HTERT RPE-1 (cell line): ENCODE measurements around the gene CSTPP1.
"Not testable (repeated sequence)": the region's sequence is repeated elsewhere in the genome, so short reads cannot be mapped to it uniquely, and the experiment has no call there.

Source experiments
- in situ Hi-C: fragments of 300-500 bp; cut with MboI; formaldehyde crosslinking; loops from 4 replicates; pipeline ENCODE4 v1.14.3; 2020; ENCODE audit warnings: low sequenced_read_pairs

Gene CSTPP1

DNA sequence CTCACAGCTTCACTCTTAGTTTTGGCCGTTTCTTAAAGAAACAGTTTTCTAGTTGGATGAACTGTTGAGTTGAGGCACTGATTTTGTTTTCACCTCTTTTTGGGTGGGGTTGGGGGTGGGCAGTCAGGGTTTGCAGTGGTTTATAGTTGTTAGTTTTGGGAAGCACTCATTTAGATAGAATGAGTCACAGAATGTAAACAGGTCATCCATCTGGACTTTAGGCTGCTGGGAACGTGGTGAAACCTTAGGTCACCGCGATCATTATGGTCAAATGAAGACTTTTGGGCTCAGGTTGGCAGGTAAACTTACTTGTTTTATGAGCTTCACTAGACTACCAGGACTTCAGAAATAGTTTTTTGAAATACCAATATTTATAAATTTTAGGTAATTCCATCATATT, 48.4 kb downstream of the CSTPP1 start:
- in situ Hi-C loops, result no loop called here

DNA sequence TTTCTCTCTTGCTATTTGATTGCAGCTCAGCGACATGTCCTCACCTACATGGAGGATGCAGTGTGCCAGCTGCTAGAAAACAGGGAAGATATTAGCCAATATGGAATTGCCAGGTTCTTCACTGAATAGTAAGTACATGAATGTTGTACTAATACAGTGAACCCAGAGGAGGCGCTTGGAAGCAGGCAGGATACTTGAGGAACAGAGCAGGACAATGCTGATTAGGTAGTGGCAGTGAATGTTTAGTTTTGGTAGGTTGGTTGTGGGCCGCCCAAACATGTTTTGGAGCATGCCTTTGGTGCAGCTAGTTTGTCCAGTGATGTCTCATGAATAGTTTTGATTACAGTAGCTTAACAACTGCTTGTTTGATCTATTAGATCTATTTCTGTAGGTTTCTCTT, 50.6 kb downstream of the CSTPP1 start:
- in situ Hi-C loops, result no loop called here

DNA sequence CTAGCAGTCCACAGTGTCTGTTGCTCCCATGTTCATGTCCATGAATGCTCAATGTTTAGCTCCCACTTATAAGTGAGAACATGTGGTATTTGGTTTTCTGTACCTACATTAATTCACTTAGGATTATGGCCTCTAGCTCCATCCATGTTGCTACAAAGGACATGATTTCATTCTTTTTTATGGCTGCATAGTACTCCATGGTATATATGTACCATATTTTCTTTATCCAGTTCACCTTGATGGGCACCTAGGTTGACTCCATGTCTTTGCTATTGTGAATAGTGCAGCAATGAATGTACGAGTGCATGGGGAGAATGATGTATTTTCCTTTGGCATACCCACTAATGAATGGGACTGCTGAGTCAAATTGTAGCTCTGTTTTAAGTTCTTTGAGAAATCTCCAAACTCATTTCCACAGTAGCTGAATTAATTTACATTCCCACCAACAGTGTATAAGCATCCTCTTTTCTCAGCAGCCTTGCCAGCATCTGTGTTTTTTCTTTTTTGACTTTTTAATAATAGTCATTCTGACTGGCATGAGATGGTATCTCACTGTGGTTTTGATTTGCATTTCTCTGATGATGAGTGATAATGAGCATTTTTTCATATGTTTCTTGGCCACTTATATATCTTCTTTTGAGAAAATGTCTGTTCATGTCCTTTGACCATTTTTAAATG, 53.4 kb downstream of the CSTPP1 start:
- in situ Hi-C loops, result not testable (repeated sequence)

DNA sequence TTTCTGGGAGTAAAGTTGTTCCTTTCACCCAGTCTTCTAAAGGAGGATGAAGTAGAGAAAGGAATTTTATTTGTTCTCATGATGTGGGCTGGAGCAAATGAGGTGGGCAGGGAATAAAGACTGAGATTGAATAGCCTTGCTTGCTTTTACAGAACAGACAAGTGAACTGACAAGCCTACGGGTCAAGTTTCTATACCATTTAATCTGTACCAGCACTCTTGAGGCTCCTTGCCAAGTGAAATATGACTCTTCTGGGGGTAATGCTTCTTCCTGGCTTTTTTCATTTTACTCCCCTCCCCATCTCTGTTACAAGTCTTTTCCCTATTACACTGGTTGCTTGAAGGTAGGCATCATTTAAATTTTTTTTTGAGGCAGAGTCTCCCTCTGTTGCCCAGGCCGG, 54.8 kb downstream of the CSTPP1 start:
- in situ Hi-C loops, result no loop called here

DNA sequence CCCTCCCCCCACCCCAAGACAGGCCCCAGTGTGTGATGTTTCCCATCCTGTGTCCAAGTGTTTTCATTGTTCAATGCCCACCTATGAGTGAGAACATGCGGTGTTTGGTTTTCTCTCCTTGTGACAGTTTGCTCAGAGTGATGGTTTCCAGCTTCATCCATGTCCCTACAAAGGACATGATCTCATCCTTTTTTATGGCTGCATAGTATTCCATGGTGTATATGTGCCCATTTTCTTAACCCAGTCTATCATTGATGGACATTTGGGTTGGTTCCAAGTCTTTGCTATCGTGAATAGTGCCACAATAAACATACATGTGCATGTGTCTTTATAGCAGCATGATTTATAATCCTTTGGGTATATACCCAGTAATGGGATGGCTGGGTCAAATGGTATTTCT, 55.8 kb downstream of the CSTPP1 start:
- in situ Hi-C loops, result not testable (repeated sequence)

DNA sequence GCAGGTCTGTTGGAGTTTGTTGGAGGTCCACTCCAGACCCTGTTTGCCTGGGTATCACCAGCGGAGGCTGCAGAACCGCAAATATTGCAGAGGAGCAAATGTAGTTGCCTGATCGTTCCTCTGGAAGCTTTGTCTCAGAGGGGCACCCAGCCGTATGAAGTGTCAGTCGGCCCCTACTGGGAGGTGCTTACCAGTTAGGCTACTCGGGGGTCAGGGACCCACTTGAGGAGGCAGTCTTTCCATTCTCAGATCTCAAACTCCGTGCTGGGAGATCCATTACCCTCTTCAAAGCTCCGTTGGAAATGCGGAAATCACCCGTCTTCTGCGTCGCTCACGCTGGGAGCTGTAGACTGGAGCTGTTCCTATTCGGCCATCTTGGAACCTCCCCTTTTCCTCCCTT, 61.2 kb downstream of the CSTPP1 start:
- in situ Hi-C loops, result not testable (repeated sequence)

DNA sequence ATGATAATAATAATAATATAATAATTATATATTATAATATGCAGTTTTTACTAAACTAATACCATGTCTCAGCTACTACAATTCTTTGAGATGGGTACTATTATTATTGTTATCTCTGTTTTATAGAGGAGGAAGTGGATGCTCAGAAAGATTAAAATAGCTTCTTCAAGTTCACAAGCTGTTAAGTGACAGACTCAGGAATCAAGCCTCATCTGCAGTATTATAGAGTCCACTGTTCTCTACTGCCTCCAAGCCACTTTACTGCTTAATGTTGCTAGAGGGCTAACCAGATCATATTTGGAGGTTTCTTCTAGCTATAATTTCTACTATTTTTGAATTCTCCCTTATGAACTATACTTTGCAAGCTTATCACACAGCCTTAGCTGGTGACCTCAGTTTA, 62.7 kb downstream of the CSTPP1 start:
- in situ Hi-C loops, result no loop called here

DNA sequence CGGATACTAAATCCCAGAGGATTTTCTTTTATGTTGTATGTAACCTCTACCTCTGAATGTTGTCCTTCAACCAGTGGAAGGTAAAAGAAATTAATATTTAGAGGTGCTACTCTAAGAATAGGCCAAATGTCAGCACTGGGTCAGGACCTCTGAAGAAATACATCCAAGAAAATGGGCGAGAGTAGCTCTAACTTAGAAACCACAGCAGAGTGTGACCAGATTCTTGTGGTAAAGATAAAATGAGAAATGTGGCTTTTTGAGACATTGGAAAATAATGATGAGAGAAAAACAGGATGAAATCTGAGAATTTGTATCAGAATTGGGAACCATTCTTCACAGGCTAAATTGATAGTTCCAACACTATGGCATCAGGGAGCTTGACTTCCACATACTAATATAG, 63.5 kb downstream of the CSTPP1 start:
- in situ Hi-C loops, result no loop called here

DNA sequence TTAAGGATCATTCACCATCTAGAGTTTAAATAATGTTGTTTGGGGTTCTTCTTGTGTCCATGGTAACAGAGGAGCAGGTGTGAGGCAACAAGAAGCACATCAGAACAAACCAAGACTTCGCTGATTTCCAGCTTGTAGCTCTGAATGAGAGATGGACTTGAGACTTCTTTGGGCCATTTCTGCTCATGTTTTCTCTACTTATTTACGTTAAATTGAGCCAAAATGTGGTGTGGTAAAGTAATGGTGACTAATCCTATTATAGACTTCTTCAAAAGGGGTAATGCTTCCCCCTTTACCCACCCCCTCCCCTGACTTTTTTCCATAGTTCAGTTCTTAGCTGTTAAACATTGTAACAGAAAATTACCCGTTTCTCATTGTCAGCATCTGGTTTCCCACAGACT, 65.2 kb downstream of the CSTPP1 start:
- in situ Hi-C loops, result no loop called here

DNA sequence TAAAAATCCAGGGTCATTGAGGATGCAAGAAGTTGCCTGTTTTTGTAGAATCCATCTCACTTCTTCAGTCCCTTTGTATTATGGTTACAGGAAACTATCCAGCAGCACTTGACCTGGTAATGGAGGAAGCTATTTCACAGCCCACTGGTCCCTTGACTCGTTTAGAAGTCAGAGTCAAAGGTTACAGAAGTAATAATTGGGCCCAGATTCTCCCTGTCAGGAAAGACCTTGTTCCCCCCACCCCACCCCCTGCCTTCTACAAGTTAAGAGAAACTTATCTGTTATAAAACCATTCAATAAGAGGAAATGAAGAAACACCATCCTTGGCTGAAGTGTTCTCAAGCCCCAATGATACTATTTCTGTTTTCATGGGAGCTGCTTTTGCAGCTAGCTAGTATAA, 65.8 kb downstream of the CSTPP1 start:
- in situ Hi-C loops, result no loop called here

DNA sequence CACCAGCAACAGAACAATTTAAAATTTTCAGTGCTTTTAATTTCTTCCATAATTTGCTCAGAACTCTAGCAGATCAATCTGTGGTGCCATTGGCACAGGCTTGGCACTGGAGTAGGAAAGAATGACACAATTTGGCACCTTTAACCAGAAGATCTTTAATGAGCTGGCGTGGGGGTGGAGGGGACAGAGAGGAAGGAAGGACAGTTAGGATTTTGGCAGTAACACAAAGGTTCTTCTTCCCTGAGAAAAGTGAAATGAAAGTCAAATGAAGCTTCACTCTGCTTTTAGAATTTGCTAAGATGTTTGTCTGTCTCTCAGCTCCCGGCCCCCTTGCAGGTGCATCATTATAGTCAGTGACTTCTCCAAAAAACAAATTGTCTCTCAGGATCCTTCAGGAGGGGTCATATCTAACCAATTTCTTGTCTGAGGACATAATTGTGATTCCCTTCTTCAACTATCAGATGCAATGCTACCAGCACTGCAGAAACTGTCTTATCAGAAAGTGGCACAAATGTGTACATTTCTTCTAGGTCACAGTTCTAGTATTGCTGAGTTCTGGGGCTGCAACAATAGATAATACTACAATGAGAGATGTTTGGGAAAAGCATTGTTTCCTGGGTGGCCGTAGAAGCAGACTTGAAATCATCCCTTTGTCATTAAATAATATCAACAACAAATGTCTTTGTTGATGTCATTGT, 66.8 kb downstream of the CSTPP1 start:
- in situ Hi-C loops, result no loop called here

DNA sequence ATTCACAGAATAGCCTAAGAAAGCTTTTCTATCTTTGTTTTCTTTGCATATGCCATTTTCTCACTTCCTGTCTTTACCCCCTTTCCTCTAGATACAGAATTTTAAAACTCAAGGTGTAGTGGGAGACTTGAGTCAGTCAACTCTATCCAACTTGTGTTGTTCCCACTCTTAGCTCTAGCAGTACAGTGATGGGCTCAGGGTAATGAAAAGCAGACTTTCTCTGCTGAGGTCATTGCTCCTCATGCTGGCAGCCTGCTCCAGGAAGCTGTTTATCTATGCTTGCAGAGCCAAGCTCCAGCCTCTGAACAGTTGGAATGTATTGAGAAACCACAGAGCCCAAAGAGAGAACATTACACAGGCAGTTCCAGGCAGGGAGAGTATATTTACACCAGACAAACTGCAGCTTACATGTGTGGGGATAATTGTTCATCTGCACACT, 68.1 kb downstream of the CSTPP1 start:
- in situ Hi-C loops, result no loop called here

DNA sequence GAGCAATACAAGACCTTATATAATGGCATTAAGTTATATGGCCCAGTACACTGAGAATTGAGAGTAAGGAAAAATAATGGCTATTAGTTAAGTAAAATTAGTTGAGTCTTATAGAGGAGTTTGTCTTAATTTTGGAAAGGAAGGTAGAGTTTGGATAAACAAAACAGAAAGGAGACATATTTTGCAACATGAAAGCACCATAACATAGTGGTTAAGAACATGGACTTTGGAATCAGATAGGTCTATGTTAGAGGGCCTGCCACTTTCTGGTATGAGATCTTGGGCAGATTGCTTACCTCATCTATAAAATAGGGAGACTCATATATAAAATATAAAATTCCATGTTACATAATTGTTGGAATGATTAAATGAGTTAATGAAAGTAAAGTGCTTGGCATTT, 68.9 kb downstream of the CSTPP1 start:
- in situ Hi-C loops, result no loop called here

DNA sequence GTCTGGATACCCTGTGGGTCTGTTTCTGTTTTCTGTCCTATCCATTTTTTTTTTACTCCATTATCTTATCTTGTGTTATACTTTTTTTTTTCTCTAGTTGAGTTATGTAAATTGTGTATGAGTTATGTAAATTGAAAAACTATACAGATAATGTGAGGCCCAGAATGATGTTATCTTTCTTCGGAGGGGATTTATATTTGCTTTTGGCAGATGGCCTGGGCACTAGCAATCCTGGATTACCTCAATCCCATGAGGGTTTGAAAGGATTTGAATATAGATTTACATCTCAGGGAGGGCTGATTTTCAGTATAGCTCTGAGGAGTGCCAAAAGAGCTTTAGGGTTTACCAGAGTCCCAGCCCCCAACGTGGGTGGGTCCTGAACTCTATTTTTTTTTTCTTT, 71.0 kb downstream of the CSTPP1 start:
- in situ Hi-C loops, result no loop called here

DNA sequence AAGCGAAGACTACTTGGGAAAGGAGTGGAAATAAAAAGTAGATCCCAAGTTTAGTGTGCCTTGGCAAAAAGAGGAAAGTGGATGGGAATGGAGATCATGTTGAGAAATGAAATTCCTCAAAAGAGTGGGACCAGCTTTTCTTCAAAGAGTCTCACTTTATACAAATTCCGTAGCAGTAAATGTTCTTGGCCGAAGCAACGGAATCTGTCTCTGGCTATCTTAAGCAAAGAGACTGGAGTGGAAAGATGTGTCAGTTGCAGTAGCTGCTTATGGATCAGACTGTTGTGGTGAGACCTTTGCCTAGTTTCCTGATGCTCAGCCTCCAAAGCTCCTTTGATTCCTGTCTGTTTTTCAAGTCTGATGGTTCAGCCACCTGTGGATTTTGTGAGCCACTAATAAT, 73.6 kb downstream of the CSTPP1 start:
- in situ Hi-C loops, result no loop called here

DNA sequence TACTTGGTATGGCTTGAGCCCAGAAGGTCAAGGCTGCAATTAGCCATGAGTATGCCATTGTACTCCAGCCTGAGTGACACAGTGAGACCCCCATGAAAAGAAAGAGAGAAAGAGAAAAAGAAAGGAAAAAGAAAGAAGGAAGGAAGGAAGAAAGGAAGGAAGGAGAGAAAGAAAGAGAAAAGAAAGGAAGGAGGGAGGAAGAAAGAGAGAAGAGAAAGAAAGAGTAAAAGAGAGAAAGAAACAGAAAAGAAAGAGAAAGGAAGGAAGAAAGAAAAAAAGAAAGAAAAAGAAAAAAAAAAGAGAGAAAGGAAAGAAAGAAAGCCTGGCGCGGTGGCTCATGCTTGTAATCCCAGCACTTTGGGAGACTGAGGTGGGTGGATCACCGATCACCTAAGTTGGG, 77.5 kb downstream of the CSTPP1 start:
- in situ Hi-C loops, result no loop called here

DNA sequence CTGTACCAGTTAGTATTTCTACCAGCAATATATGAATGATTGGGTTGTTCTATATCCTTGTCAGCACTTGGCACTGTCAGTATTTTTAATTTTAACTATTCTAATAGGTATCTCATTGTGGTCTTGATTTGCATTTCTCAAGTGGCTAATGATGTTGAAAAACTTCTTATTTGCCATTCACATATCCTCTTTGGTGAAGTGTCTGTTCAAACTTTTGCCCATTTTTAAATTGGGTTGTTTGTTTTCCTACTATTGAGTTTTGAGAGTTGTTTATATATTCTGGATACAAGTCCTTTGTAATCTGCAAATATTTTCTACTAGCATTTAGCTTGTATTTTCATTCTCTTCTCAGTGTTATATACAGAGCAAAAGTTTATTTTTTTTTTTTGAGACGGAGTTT, 82.1 kb downstream of the CSTPP1 start:
- in situ Hi-C loops, result no loop called here

DNA sequence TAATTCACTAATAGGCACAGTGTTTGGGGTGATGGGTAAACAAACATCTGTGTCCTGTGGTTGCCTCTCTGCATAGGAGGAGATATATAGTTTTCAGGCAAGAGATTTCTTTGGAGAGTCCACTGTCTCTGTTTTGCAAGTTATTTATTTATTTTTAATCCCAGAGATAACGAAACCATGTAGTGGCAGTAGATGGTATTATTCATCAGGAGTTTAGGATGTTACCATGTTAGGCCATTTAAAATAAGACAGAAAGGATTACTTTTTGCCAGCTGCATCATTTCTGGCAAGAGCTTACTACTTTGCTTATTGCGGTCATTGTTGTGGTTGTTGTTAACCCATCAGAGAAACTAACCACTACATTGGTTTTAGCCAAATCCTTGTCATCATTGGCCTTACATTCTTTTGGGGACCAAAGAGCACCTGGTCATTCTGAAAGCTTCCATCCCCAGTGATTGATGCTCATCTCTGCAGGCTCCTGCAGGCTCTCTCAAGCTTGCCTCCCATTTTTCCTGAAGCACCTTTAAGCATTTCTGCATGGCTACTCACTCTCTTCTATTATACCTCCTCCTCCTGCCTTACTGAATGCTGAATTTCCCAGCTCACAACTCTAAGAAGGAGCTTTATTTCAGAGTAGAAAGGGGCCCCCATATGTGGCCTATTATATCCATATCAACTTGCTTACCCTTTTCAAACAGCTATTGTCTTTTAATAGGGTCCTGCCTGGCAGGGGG, 84.4 kb downstream of the CSTPP1 start:
- in situ Hi-C loops, result no loop called here

DNA sequence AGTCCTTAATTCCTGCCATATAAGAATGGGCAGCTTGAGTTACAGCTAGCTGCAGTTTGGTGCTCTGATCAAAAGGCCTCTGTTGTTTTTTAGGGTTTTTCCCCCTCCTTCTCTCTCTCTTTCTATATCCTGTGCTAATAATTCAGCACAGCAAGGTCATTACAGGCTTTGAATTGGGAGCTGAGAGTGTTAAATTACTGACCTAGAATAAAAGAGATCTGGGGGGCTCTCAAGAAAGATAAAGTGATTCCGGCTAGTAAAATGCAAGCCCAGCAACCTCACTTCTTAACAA, 84.9 kb downstream of the CSTPP1 start:
- in situ Hi-C loops, result no loop called here

DNA sequence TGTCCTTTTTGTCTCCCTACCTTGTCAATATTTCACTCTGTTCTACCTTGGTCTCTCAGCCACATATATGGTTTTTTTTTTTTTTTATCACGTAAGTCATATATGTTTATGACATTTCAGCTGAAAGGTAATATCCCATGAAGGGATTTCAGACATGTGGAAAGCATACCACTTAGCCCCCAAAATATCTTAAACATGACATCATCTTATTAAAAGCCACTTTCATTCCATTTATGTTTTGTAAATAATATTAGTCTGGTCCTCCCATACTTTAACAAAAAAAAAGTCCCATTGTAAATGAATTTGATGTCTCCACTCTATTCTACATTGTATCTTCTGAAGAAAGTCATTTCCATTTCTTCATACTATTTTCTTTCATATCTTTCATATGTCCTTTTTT, 85.4 kb downstream of the CSTPP1 start:
- in situ Hi-C loops, result no loop called here

DNA sequence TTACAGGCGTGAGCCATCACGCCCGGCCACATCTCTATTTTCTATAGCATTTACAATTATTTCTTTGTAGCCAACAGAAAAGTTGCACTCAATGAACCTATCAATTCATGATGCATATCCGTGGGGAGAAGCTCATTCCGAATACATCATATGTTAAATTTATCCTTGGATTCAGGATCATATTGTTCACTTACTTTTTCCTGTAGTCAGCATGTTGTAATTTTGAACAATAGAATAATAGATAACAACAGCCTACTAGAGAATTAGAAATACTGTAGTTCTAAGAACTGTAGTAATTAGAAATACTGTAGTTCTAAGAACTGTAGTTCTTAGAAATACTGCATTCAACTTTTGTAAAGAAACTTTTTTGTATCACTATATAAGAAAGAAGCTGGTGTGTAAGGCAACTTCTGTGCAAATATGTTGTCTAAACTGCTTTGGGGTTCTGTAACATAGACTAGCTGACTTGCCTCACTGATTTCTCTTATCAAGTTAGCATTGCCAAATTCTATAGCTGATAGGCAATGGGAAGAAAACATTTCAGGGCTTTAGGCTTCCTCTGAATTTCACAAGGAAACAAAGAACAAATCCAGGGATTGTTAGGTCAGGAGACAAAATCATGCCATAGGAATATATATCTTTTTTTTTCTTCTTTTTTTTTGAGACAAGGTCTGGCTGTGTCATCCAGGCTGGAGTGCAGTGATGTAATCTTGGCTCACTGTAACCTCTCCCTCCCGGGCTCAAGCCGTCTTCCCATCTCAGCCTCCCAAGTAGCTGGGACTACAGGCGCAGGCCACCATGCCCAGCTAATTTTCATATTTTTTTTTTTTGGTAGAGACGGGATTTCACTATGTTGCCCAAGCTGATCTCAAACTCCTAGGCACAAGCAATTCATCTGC, 91.9 kb downstream of the CSTPP1 start:
- in situ Hi-C loops, result no loop called here
